ENCODE results near the gene TRAPPC6A. TPM values are rescaled to one million over a fixed set of nuclear protein-coding genes. Genes with fewer than 3 reads are reported as not detected.

TRAPPC6A gene
- total and polyA plus RNA-seq, 9 donors: 1.8 to 33.7 (median 23.4) TPM

DNA sequence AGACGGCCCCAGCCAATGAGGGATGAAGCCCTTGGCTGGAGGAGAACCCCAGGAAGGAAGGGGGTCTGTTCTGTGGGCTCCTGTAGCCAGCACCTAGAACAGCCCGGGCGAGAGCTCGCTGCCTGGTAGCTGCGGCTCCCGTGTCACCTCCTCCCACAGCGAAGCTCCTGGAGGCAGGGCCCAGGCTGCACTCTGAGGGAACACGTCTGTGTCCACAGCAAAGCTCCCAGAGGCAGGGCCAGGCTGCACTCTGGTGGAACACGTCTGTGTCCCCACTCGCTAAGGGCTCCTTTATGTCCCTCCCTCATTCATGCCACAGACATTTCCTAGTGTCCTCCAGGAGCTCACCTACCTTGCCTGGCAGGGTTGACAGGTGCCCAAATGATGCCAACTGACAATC is 8.4 kb downstream of the TRAPPC6A start:
- no peaks in the 10 kb centered on the region for H3K27me3 ChIP-seq
- no peaks in the 10 kb centered on the region for H3K9me3 ChIP-seq
- TF ChIP-seq, protein P1, sequence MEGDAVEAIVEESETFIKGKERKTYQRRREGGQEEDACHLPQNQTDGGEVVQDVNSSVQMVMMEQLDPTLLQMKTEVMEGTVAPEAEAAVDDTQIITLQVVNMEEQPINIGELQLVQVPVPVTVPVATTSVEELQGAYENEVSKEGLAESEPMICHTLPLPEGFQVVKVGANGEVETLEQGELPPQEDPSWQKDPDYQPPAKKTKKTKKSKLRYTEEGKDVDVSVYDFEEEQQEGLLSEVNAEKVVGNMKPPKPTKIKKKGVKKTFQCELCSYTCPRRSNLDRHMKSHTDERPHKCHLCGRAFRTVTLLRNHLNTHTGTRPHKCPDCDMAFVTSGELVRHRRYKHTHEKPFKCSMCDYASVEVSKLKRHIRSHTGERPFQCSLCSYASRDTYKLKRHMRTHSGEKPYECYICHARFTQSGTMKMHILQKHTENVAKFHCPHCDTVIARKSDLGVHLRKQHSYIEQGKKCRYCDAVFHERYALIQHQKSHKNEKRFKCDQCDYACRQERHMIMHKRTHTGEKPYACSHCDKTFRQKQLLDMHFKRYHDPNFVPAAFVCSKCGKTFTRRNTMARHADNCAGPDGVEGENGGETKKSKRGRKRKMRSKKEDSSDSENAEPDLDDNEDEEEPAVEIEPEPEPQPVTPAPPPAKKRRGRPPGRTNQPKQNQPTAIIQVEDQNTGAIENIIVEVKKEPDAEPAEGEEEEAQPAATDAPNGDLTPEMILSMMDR (IDR thresholded peaks at IDR 0.05): no peak
- no peak for TF ChIP-seq POLR2A (IDR thresholded peaks at IDR 0.05)
- TF ChIP-seq EP300 (IDR thresholded peaks at IDR 0.05): no peak
- intact Hi-C loops (cut with DNase I): no loop called here
- no peak overlapping the region for H3K4me3 ChIP-seq
- WGBS, 3 donors: 85 to 93% (median 90%) methylated on average over 5 to 10 of the region's 10 CpGs
- H3K4me1 ChIP-seq (ENCODE audit: insufficient read depth): no peaks in the 10 kb centered on the region
- no peak overlapping the region for H3K27ac ChIP-seq
- no peak for DNase-seq
- H3K36me3 ChIP-seq: no peaks in the 10 kb centered on the region

DNA sequence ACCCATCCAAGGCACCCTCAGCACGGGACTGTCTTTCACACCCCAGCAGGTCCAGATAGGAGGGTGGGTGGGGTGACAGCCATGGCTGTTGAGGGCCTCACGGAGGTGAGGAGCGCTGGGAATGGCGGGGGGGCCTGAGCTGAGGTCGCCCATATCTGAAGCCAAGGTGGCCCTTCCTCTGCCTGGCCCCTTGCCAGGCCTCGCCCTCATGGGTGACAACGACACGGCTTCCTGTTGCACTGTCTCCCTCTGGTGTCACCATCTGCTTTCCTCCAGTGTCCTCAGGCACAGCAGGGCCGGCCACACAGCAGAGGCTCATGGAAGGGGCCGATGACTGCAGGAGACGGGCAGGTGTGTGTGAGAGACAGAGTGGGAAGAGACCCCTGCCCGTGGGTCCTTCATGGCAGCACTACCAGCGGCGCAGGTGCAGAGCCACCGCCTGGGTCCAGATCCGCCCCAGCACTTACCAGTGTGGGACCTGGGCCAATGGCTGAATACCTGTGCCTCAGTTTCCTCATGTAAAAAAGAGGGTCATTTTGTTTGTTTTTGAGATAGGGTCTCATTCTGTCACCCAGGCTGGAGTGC is 9.2 kb downstream of the TRAPPC6A start:
- Histone ChIP-seq H3K27me3 (no peaks in the 10 kb centered on the region), H3K4me1 (ENCODE audit: insufficient read depth) (no peaks in the 10 kb centered on the region), H3K27ac (no peak overlapping the region), H3K36me3 (no peaks in the 10 kb centered on the region), H3K9me3 (no peaks in the 10 kb centered on the region), H3K4me3 (no peak overlapping the region)
- TF ChIP-seq, protein P1 (IDR thresholded peaks at IDR 0.05): no peak
- intact Hi-C loops (cut with DNase I): no loop called here
- 86 to 92% (median 90%) methylated on average over 16 of the region's 16 CpGs for WGBS, 3 donors
- peak in 1 of 5 donors; percentile 37 for DNase-seq

DNA sequence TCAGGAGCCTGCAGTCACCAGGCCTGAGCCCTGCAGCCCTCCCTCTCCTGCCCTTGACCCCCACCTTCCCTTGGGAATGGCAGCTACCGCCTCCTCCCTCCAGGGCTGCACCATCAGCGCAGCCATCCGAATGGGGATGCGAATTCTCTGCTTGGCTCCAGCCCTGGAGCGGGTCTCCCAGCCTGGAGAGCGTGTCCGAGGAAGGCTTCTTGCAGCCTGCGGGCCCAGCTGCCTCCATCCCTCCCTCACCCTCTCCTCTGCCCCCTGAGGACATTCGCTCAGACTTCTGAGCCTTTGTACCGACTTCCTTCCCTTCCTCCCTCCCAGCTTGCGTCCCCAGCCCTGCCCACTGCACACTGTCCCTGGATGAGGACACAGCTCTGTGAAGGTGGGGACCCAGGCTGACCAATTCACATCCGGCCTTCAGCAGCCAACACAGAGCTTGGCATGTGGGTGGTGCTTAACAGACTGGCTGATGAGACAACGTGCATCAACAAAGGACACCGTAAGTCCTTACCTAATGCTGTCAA is 11.2 kb downstream of the TRAPPC6A start:
- TF ChIP-seq EP300 (IDR thresholded peaks at IDR 0.05) (no peak), POLR2A (IDR thresholded peaks at IDR 0.05) (no peak)
- TF ChIP-seq, protein P1 (IDR thresholded peaks at IDR 0.05): no peak
- no peaks in the 10 kb centered on the region for H3K27me3 ChIP-seq
- intact Hi-C loops (cut with DNase I): no loop called here
- no peak for DNase-seq
- H3K4me1 ChIP-seq (ENCODE audit: insufficient read depth): no peaks in the 10 kb centered on the region
- no peak overlapping the region for H3K27ac ChIP-seq
- H3K9me3 ChIP-seq: no peaks in the 10 kb centered on the region
- H3K36me3 ChIP-seq: no peaks in the 10 kb centered on the region
- WGBS, 3 donors: 58 to 66% (median 58%) methylated on average over 14 of the region's 14 CpGs
- H3K4me3 ChIP-seq: no peak overlapping the region

DNA sequence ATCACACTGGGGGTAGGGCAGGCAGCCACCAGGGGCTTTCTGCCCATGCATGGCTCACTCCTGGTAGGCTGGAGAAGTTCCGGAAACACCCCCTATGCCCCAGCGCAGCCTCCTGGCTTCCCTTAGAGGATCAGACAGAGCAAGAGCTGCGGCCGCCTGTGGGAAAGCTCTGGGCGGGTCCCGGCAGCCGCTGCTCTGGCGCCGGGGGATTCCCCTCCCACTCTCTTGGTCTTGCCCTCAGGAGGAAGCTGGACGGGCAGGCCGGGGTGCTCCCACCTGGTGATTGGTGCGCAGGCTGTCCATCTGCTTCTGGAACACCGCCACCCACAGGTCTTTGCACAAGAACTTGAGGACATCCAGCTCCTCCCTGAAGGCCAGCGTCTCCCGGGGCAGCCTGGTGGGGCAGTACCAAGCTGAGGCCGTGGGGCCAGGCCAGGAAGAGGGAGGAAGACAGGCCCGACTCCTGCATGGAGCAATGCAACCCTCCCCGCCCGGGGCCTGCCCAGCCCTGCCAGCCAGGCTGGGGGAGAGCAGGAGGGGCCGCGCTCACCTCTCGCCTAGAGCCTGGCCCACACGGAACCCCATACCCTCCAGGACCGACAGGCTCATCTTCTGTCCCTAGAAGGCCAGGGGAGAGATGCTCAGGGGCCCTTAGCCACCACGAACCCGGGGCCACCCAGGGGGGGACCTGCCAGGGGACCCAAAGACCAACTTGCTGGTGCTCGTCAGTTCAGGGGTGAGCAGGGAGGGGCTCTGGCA is 13.3 kb downstream of the TRAPPC6A start:
- TF ChIP-seq POLR2A (IDR thresholded peaks at IDR 0.05): no peak
- TF ChIP-seq, protein P1 (IDR thresholded peaks at IDR 0.05): no peak
- no peak for TF ChIP-seq EP300 (IDR thresholded peaks at IDR 0.05)
- Histone ChIP-seq H3K4me1 (ENCODE audit: insufficient read depth) (no peaks in the 10 kb centered on the region), H3K4me3 (no peak overlapping the region), H3K27me3 (no peaks in the 10 kb centered on the region), H3K36me3 (no peaks in the 10 kb centered on the region), H3K27ac (no peak overlapping the region), H3K9me3 (no peaks in the 10 kb centered on the region)
- intact Hi-C loops (cut with DNase I): no loop called here
- WGBS, 3 donors: 11 to 31% (median 28%) methylated on average over 15 to 27 of the region's 27 CpGs
- DNase-seq: peak; percentile 41 to 72 (median 60)

Measured in ovary (tissue), 9 donors.